GM12878 (cell line): ENCODE data around the gene KRTAP9-2. TPM values are rescaled to one million over a fixed set of nuclear protein-coding genes. Genes with fewer than 3 reads are reported as not detected.
"Not testable (repeated sequence)": the region's sequence is repeated elsewhere in the genome, so short reads cannot be mapped to it uniquely, and the experiment has no call there.

Experiments used
- ATAC-seq: fragments of 200-7000 bp; cut with Tn5 transposase; 3 replicates; pipeline ENCODE4 v1.9.1; 2020; ENCODE audit warnings: mild to moderate bottlenecking, moderate library complexity
- BruUV-seq: library from RNA; stranded (reverse); fragments of 400-500 nt; replicated peaks from 2 replicates; lab custom pipeline; 2021; lab: Mats Ljungman, UMichigan
- CTCF ChIA-PET: fragments of 300-600 bp; sonication (Branson Sonifier 250); formaldehyde crosslinking; extraction: SDS; loops from one replicate; lab custom pipeline; 2021; ENCODE audit warnings: inconsistent platforms; lab: Yijun Ruan, JAX
- POLR2A ChIA-PET: fragments of 350-600 bp; formaldehyde crosslinking; extraction: SDS; loops from one replicate; lab custom pipeline; 2021; ENCODE audit warnings: inconsistent platforms; lab: Charles Lee
- RAD21 ChIA-PET: fragments of 300-600 bp; sonication (Branson Sonifier 250); formaldehyde crosslinking; loops from one replicate; lab custom pipeline; 2023; ENCODE audit warnings: antibody characterized with exemption; ENCODE audit not compliant: unreplicated experiment; lab: Charles Lee
- SMC1A ChIA-PET: fragments of 300-600 bp; sonication (Branson Sonifier 250); formaldehyde crosslinking; loops from one replicate; lab custom pipeline; 2023; ENCODE audit not compliant: unreplicated experiment, uncharacterized antibody; lab: Charles Lee
- DNase-seq: peaks from one replicate; pipeline ENCODE4 v3.0.0-alpha.2; 2011; ENCODE audit warnings: low read depth, low spot score
- FAIRE-seq: peaks from 3 replicates; lab custom pipeline; 2011; peaks lifted over from hg19 to GRCh38; lab: Jason Lieb, UNC
- H2AFZ ChIP-seq: 2 replicates; pipeline ENCODE4 v1.6.0; 2011; ENCODE audit warnings: low read depth, low read length, control low read depth; ENCODE audit not compliant: control insufficient read depth
- H3K27ac ChIP-seq: 2 replicates; pipeline ENCODE4 v1.5.1; 2011; ENCODE audit warnings: control low read depth; ENCODE audit not compliant: control insufficient read depth, insufficient read depth
- H3K27me3 ChIP-seq, 2 experiments: replicated peaks in 1 of 2; 2 replicates each; pipeline versions ENCODE4 v1.6.0 to v1.6.1; 2011; ENCODE audit warnings: low read length in 1 of 2; ENCODE audit not compliant: control insufficient read depth in 2 of 2, insufficient read depth in 2 of 2
- H3K36me3 ChIP-seq, 2 experiments: 2 replicates each; pipeline ENCODE4 v1.5.1; 2011; ENCODE audit warnings: low read length in 1 of 2; ENCODE audit not compliant: control insufficient read depth in 2 of 2, insufficient read depth in 2 of 2
- H3K4me1 ChIP-seq: 2 replicates; pipeline ENCODE4 v1.6.1; 2011; ENCODE audit warnings: mild to moderate bottlenecking, low read length, moderate library complexity, mixed read lengths; ENCODE audit not compliant: control insufficient read depth, insufficient read depth
- H3K4me2 ChIP-seq: 2 replicates; pipeline ENCODE4 v1.6.0; 2011; ENCODE audit warnings: control low read depth; ENCODE audit not compliant: control insufficient read depth, insufficient read depth
- H3K4me3 ChIP-seq: fragments of 200-600 bp; sonication (generic); 2 replicates; pipeline ENCODE4 v1.5.1; 2016
- H3K79me2 ChIP-seq: 2 replicates; pipeline ENCODE4 v1.6.0; 2011; ENCODE audit warnings: low read length; ENCODE audit not compliant: control insufficient read depth, insufficient read depth
- H3K9ac ChIP-seq: 2 replicates; pipeline ENCODE4 v1.8.0; 2011; ENCODE audit warnings: low read length, control low read depth, mixed read lengths; ENCODE audit not compliant: control insufficient read depth, insufficient read depth
- H3K9me3 ChIP-seq: replicated peaks from 3 replicates; pipeline ENCODE4 v1.5.1; 2011; ENCODE audit warnings: mild to moderate bottlenecking, low read length; ENCODE audit not compliant: control insufficient read depth, insufficient read depth
- H4K20me1 ChIP-seq: 2 replicates; pipeline ENCODE4 v1.6.0; 2011; ENCODE audit not compliant: control insufficient read depth, insufficient read depth
- IRF4 ChIP-seq: IDR thresholded peaks from 2 replicates; pipeline ENCODE4 v1.6.1; 2011; ENCODE audit warnings: low read depth, low read length
- SMC3 ChIP-seq: IDR thresholded peaks from 2 replicates; pipeline ENCODE4 v1.6.1; 2011; ENCODE audit warnings: low read length, improper control_type of control experiment, borderline replicate concordance
- WGBS: methylation state at CpG from one replicate; pipeline ENCODE4 v1.1.6; 2016; ENCODE audit warnings: low lambda C conversion rate; ENCODE audit not compliant: insufficient replicate concordance, insufficient coverage; ENCODE audit errors: missing lambda C conversion rate; 5-methylcytosine and 5-hydroxymethylcytosine counted together
- in situ Hi-C: fragments of 300-500 bp; cut with MboI; formaldehyde crosslinking; loops from 9 replicates; pipeline ENCODE4 v1.14.3; 2018; ENCODE audit warnings: mixed read lengths
- intact Hi-C: fragments of 100-400 bp; cut with micrococcal nuclease; formaldehyde crosslinking; loops from one replicate; pipeline ENCODE4 v1.14.2; 2022; ENCODE audit not compliant: unreplicated experiment
- polyA plus RNA-seq, 11 experiments: library from polyadenylated mRNA; depleted of rRNA in 4 of 11; unstranded in 6 of 11; stranded (reverse) in 5 of 11; fragments of >200 nt; fragmentation: Nextera tagmentation in 4 of 11; fragmentation: Illumina TruSeq in 1 of 11; extraction: Ambion mirVana in 4 of 11; extraction: Trizol in 1 of 11; gene quantifications; 1 replicate in 1 of 11; 2 replicates in 10 of 11; pipeline versions ENCODE4 v1.2.1 to v1.2.3, GENCODE V29; 2011 to 2016; ENCODE audit warnings: inconsistent platforms in 2 of 11, missing spikeins in 2 of 11, low read depth in 1 of 11
- total RNA-seq, 4 experiments: library from RNA; depleted of rRNA in 3 of 4; stranded (reverse); fragments of >200 nt in 3 of 4; fragmentation: Illumina TruSeq in 1 of 4; extraction: Trizol in 1 of 4; gene quantifications; 2 replicates each; pipeline versions ENCODE4 v1.2.1 to v1.2.3, GENCODE V29; 2013 to 2021
- TF ChIP-seq, protein P1 (sequence below): fragments of 450-650 bp; IDR thresholded peaks from 2 replicates; pipeline ENCODE4 v1.6.1; 2016; ENCODE audit warnings: mild to moderate bottlenecking

The KRTAP9-2 gene
- total and polyA plus RNA-seq, 10 of the 15 experiments (the other 5 are each of a cell fraction or from before 2014, with no cell fraction given): not detected

DNA sequence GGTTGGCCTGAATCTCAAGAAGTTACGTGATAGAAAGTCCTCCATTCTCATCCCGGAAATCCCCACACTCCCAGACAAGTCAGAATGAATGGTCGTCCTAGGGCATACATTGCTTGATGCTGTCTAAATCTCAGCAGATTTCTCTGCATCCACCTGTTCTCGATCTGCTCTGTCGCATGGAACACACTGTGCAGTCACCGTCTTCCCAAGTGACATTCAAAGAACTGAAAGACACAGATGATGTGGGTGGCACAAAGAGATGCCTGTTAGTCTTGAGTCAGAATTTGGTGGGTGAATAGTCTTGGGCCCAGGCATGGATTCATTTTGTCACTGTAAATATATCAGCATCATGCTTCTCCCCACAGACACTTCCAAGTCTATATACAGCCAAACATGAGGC lies 5.3 kb downstream of the KRTAP9-2 start:
- H3K27me3 ChIP-seq: peaks cover 0 to 3% of the 10 kb centered on the region in 2 experiments; a peak in 1 of 4 replicates
- WGBS: 46% methylated on average over 6 of the region's 6 CpGs
- H2AFZ ChIP-seq: no peak overlapping the region
- intact Hi-C loops (no loop called here), in situ Hi-C loops (no loop called here)
- H4K20me1 ChIP-seq: no peaks in the 10 kb centered on the region
- DNase-seq: no peak
- no peak for ATAC-seq
- ChIA-PET CTCF (no interaction called here), POLR2A (no interaction called here), RAD21 (no interaction called here), SMC1A (no interaction called here)
- no TSS peak for BruUV-seq
- no peaks in the 10 kb centered on the region for H3K79me2 ChIP-seq
- H3K9ac ChIP-seq: no peak overlapping the region
- no peaks in the 10 kb centered on the region for H3K36me3 ChIP-seq
- no peaks in the 10 kb centered on the region for H3K9me3 ChIP-seq
- TF ChIP-seq IRF4: no peak
- TF ChIP-seq, protein P1, sequence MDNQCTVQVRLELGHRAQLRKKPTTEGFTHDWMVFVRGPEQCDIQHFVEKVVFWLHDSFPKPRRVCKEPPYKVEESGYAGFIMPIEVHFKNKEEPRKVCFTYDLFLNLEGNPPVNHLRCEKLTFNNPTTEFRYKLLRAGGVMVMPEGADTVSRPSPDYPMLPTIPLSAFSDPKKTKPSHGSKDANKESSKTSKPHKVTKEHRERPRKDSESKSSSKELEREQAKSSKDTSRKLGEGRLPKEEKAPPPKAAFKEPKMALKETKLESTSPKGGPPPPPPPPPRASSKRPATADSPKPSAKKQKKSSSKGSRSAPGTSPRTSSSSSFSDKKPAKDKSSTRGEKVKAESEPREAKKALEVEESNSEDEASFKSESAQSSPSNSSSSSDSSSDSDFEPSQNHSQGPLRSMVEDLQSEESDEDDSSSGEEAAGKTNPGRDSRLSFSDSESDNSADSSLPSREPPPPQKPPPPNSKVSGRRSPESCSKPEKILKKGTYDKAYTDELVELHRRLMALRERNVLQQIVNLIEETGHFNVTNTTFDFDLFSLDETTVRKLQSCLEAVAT: no peak
- no peak for TF ChIP-seq SMC3
- no peak overlapping the region for H3K27ac ChIP-seq
- H3K4me2 ChIP-seq: no peak overlapping the region
- H3K4me3 ChIP-seq: no peak overlapping the region
- FAIRE-seq: no peak
- no peaks in the 10 kb centered on the region for H3K4me1 ChIP-seq

DNA sequence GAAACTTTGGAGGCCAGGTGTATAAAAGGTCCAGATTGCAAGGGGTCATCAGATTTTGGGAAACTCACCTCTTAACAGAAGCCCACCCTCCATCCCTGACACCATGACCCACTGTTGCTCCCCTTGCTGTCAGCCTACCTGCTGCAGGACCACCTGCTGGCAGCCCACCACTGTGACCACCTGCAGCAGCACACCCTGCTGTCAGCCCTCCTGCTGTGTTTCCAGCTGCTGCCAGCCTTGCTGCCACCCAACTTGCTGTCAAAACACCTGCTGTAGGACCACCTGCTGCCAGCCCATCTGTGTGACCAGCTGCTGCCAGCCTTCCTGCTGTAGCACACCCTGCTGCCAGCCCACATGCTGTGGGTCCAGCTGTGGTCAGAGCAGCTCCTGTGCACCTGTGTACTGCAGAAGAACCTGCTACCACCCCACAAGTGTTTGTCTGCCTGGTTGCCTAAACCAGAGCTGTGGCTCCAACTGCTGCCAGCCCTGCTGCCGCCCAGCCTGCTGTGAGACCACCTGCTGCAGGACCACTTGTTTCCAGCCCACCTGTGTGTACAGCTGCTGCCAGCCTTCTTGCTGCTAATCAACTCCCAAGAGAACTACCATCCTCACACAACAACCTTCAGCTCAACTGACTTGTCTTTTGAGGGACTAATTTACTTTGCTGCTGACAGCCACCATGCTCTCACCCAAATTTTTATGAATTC lies 6.1 kb downstream of the KRTAP9-2 start, which contains the start of gene KRTAP9-3:
KRTAP9-3 (plus strand) TSS at position 51 of the 707 bp plus-strand sequence; CDS start at position 104, 53 bp downstream.
- DNase-seq, in situ Hi-C loops, RAD21 ChIA-PET, H3K36me3 ChIP-seq, SMC1A ChIA-PET, CTCF ChIA-PET, H4K20me1 ChIP-seq, H3K4me3 ChIP-seq, H3K27me3 ChIP-seq, BruUV-seq, intact Hi-C loops, H3K4me1 ChIP-seq, ATAC-seq, FAIRE-seq, POLR2A ChIA-PET, H3K4me2 ChIP-seq, H2AFZ ChIP-seq, H3K9ac ChIP-seq, H3K9me3 ChIP-seq, H3K27ac ChIP-seq, H3K79me2 ChIP-seq: not testable (repeated sequence)
- WGBS: 0% methylated on average over 1 of the region's 1 CpG

DNA sequence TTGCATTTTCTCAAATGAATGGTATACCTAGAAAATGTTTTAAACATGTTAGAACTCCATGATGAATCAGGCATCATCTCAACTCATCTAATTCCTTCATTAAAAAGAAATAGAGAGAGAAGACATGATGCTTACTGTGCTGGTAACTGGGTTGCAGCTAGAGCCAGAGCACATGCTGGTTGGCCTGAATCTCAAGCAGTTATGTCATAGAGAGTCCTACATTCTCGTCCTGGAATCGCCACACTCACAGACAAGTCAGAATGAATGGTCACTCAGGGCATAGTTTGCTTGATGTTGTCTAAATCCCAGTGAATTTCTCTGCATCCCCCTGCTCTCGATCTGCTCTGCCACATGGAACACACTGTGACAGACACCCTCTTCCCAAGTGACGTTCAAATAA lies 10.7 kb downstream of the KRTAP9-2 start:
- CTCF ChIA-PET, in situ Hi-C loops: not testable (repeated sequence)

More for the DNA sequence above, 10.7 kb downstream of the KRTAP9-2 start:
- SMC1A ChIA-PET, FAIRE-seq, H3K4me2 ChIP-seq, H3K4me3 ChIP-seq, H3K9ac ChIP-seq, BruUV-seq, H3K9me3 ChIP-seq, H3K27ac ChIP-seq, H3K79me2 ChIP-seq, intact Hi-C loops, DNase-seq, H3K27me3 ChIP-seq, H3K4me1 ChIP-seq, H2AFZ ChIP-seq, H4K20me1 ChIP-seq, ATAC-seq, POLR2A ChIA-PET, RAD21 ChIA-PET, H3K36me3 ChIP-seq: not testable (repeated sequence)
- WGBS: 0% methylated on average over 4 of the region's 4 CpGs
